HL-60 (cell line): Measurements from ENCODE around the gene EPN3.

ENCODE experiments used
- GABPA ChIP-seq: IDR thresholded peaks from 2 replicates; pipeline ENCODE4 v1.6.1; 2012; ENCODE audit warnings: low read depth
- POLR2AphosphoS5 ChIP-seq: IDR thresholded peaks from 2 replicates; pipeline ENCODE4 v1.6.1; 2012; ENCODE audit warnings: low read depth
- TF ChIP-seq, protein P1 (sequence below): IDR thresholded peaks from one replicate; pipeline ENCODE4 v1.5.1; 2011; ENCODE audit warnings: low read length, control low read depth, inconsistent platforms; ENCODE audit not compliant: insufficient read depth
- TF ChIP-seq, protein P2 (sequence below): IDR thresholded peaks from 2 replicates; pipeline ENCODE4 v1.6.1; 2012; ENCODE audit warnings: low read depth; ENCODE audit not compliant: insufficient replicate concordance

DNA sequence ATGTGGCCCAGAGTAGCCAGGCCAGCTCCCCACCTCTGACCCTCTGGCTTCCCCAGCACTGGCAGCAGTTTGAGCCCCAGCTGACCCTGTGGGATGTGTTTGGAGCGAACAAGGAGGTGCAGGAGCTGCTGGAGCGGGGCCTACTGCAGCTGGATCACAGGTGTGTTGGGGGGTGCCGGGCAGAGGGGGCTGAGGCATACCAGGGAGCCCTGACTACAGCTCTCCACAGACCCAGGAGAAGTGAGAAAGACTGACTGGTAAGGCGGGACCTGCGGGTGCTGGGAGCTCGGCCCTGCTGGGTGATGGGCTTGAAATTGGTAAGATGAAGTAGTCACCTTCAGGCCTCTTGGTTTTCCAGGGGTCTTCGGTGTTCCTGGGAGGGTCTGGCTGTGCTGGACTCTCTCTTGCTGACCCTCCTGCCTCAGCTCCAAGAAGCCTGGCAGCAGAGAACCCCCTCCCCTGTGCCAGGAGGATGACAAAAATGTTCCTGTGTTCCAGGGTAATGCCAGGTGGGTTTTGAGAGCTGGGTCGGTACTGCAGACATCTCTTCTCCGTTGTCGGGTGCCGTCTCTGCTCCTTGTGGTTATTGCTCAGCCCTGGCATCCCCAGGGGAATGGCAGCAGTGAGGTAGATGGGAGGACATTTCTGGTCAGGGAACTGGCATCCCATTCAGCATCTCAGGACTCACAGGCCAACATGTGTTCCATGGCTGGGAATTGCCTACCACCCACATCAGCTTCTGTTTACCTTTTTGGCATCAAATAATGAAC is 48.0 kb upstream of the EPN3 start:
- no peak for TF ChIP-seq POLR2AphosphoS5
- TF ChIP-seq, protein P1, sequence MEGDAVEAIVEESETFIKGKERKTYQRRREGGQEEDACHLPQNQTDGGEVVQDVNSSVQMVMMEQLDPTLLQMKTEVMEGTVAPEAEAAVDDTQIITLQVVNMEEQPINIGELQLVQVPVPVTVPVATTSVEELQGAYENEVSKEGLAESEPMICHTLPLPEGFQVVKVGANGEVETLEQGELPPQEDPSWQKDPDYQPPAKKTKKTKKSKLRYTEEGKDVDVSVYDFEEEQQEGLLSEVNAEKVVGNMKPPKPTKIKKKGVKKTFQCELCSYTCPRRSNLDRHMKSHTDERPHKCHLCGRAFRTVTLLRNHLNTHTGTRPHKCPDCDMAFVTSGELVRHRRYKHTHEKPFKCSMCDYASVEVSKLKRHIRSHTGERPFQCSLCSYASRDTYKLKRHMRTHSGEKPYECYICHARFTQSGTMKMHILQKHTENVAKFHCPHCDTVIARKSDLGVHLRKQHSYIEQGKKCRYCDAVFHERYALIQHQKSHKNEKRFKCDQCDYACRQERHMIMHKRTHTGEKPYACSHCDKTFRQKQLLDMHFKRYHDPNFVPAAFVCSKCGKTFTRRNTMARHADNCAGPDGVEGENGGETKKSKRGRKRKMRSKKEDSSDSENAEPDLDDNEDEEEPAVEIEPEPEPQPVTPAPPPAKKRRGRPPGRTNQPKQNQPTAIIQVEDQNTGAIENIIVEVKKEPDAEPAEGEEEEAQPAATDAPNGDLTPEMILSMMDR: no peak
- TF ChIP-seq, protein P2, sequence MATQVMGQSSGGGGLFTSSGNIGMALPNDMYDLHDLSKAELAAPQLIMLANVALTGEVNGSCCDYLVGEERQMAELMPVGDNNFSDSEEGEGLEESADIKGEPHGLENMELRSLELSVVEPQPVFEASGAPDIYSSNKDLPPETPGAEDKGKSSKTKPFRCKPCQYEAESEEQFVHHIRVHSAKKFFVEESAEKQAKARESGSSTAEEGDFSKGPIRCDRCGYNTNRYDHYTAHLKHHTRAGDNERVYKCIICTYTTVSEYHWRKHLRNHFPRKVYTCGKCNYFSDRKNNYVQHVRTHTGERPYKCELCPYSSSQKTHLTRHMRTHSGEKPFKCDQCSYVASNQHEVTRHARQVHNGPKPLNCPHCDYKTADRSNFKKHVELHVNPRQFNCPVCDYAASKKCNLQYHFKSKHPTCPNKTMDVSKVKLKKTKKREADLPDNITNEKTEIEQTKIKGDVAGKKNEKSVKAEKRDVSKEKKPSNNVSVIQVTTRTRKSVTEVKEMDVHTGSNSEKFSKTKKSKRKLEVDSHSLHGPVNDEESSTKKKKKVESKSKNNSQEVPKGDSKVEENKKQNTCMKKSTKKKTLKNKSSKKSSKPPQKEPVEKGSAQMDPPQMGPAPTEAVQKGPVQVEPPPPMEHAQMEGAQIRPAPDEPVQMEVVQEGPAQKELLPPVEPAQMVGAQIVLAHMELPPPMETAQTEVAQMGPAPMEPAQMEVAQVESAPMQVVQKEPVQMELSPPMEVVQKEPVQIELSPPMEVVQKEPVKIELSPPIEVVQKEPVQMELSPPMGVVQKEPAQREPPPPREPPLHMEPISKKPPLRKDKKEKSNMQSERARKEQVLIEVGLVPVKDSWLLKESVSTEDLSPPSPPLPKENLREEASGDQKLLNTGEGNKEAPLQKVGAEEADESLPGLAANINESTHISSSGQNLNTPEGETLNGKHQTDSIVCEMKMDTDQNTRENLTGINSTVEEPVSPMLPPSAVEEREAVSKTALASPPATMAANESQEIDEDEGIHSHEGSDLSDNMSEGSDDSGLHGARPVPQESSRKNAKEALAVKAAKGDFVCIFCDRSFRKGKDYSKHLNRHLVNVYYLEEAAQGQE: no peak
- TF ChIP-seq GABPA: no peak
